Neuronal stem cell (in vitro differentiated cells): ENCODE data around the gene RFC2.

ENCODE experiments used
- DNase-seq: peaks from one replicate; pipeline ENCODE4 v3.0.0-alpha.2; 2013; ENCODE audit warnings: low spot score
- H2AFZ ChIP-seq: one replicate; pipeline ENCODE4 v1.6.1; 2013; ENCODE audit warnings: mild to moderate bottlenecking, low read length, inconsistent platforms
- H2AK5ac ChIP-seq: 2 replicates; pipeline ENCODE4 v1.6.1; 2013; ENCODE audit warnings: low read depth, mild to moderate bottlenecking, inconsistent platforms, low read length, moderate library complexity, mixed read lengths
- H2BK120ac ChIP-seq: 2 replicates; pipeline ENCODE4 v1.6.1; 2013; ENCODE audit warnings: low read depth, mild to moderate bottlenecking, inconsistent platforms, low read length, moderate library complexity, mixed read lengths
- H2BK12ac ChIP-seq: one replicate; pipeline ENCODE4 v1.6.1; 2013; ENCODE audit warnings: low read length, inconsistent platforms
- H2BK15ac ChIP-seq: 2 replicates; pipeline ENCODE4 v1.6.1; 2013; ENCODE audit warnings: mild to moderate bottlenecking, low read length, inconsistent platforms, mixed read lengths
- H2BK5ac ChIP-seq: one replicate; pipeline ENCODE4 v1.6.1; 2013; ENCODE audit warnings: inconsistent platforms, mild to moderate bottlenecking, low read length, moderate library complexity
- H3K14ac ChIP-seq: one replicate; pipeline ENCODE4 v1.6.1; 2013; ENCODE audit warnings: low read length, inconsistent platforms
- H3K18ac ChIP-seq: 2 replicates; pipeline ENCODE4 v1.6.1; 2013; ENCODE audit warnings: low read length, inconsistent platforms
- H3K23ac ChIP-seq: 2 replicates; pipeline ENCODE4 v1.6.1; 2013; ENCODE audit warnings: low read depth, mild to moderate bottlenecking, mixed read lengths, low read length, inconsistent platforms; ENCODE audit not compliant: poor library complexity
- H3K27ac ChIP-seq: replicated peaks from 3 replicates; pipeline ENCODE4 v1.5.1; 2013; ENCODE audit warnings: low read length, inconsistent platforms
- H3K27me3 ChIP-seq, 3 experiments: 2 replicates each; pipeline ENCODE4 v1.6.1; 2013; ENCODE audit warnings: low read length in 3 of 3, mild to moderate bottlenecking in 2 of 3, inconsistent platforms in 1 of 3, low read depth in 1 of 3, mixed read lengths in 1 of 3, moderate library complexity in 1 of 3; ENCODE audit not compliant: control insufficient read depth in 3 of 3, insufficient read depth in 3 of 3
- H3K36me3 ChIP-seq, 2 donors: replicated peaks in 1 of 2; 2 replicates each; pipeline ENCODE4 v1.6.1; 2013; ENCODE audit warnings: low read length in 2 of 2; ENCODE audit not compliant: control insufficient read depth in 2 of 2, insufficient read depth in 2 of 2
- H3K4ac ChIP-seq: 2 replicates; pipeline ENCODE4 v1.6.1; 2013; ENCODE audit warnings: inconsistent platforms, mild to moderate bottlenecking, low read length, moderate library complexity
- H3K4me1 ChIP-seq, 2 donors: 1 replicate in 1 of 2; 2 replicates in 1 of 2; pipeline ENCODE4 v1.6.1; 2013; ENCODE audit warnings: low read length in 2 of 2, low read depth in 1 of 2; ENCODE audit not compliant: control insufficient read depth in 2 of 2, insufficient read depth in 1 of 2
- H3K4me2 ChIP-seq: one replicate; pipeline ENCODE4 v1.6.1; 2013; ENCODE audit warnings: mild to moderate bottlenecking, low read length, inconsistent platforms; ENCODE audit not compliant: insufficient read depth, poor library complexity, severe bottlenecking
- H3K4me3 ChIP-seq, 2 donors: 2 replicates each; pipeline ENCODE4 v1.5.1; 2013; ENCODE audit warnings: low read length in 2 of 2, mild to moderate bottlenecking in 2 of 2, inconsistent platforms in 1 of 2, moderate library complexity in 1 of 2
- H3K79me1 ChIP-seq: one replicate; pipeline ENCODE4 v1.6.1; 2013; ENCODE audit warnings: low read depth, mild to moderate bottlenecking, inconsistent platforms, low read length, moderate library complexity
- H3K9ac ChIP-seq: one replicate; pipeline ENCODE4 v1.6.1; 2013; ENCODE audit warnings: mild to moderate bottlenecking, low read depth, low read length, inconsistent platforms; ENCODE audit not compliant: poor library complexity
- H3K9me3 ChIP-seq, 2 donors: replicated peaks in 1 of 2; 2 replicates each; pipeline versions ENCODE3 to v1.6.1; 2013; ENCODE audit warnings: low read length in 2 of 2, mild to moderate bottlenecking in 2 of 2, inconsistent platforms in 1 of 2, low read depth in 1 of 2, mixed read lengths in 1 of 2, moderate library complexity in 1 of 2; ENCODE audit not compliant: control insufficient read depth in 2 of 2, insufficient read depth in 1 of 2
- H4K8ac ChIP-seq: one replicate; pipeline ENCODE4 v1.6.1; 2013; ENCODE audit warnings: low read depth, mild to moderate bottlenecking, inconsistent platforms, low read length, moderate library complexity
- H4K91ac ChIP-seq: one replicate; pipeline ENCODE4 v1.6.1; 2013; ENCODE audit warnings: low read length, low read depth, mild to moderate bottlenecking, inconsistent platforms; ENCODE audit not compliant: poor library complexity
- WGBS, 2 donors: extraction: QIAGEN DNeasy Blood & Tissue Kit; methylation state at CpG; one replicate each; pipeline ENCODE4 v1.1.7; 2013; ENCODE audit warnings: missing lambda C conversion rate in 2 of 2, mixed read lengths in 1 of 2; ENCODE audit not compliant: insufficient read length in 2 of 2, insufficient replicate concordance in 1 of 2; ENCODE audit errors: extremely low coverage in 2 of 2; 5-methylcytosine and 5-hydroxymethylcytosine counted together

RFC2 gene

GRCh38 chr7:74246497-74246896 lies 7.7 kb downstream of the RFC2 start:
- DNase-seq, result no peak
- no peak overlapping the region for H3K4me3 ChIP-seq
- no peak overlapping the region for H3K23ac ChIP-seq
- H3K18ac ChIP-seq, result no peak overlapping the region
- no peak overlapping the region for H3K27ac ChIP-seq
- no peaks in the 10 kb centered on the region for H3K9me3 ChIP-seq
- H3K36me3 ChIP-seq, result peaks cover 39 to 93% of the 10 kb centered on the region in 2 donors
- H3K27me3 ChIP-seq, result no peaks in the 10 kb centered on the region
- no peak overlapping the region for H3K14ac ChIP-seq
- no peak overlapping the region for H4K91ac ChIP-seq
- no peak overlapping the region for H2BK120ac ChIP-seq
- H2BK5ac ChIP-seq, result no peak overlapping the region
- no peaks in the 10 kb centered on the region for H3K4me1 ChIP-seq
- H3K9ac ChIP-seq, result no peak overlapping the region
- no peak overlapping the region for H2AFZ ChIP-seq
- no peak overlapping the region for H2BK12ac ChIP-seq
- no peak overlapping the region for H4K8ac ChIP-seq
- no peak overlapping the region for H3K4me2 ChIP-seq
- no peak overlapping the region for H3K4ac ChIP-seq
- no peaks in the 10 kb centered on the region for H3K79me1 ChIP-seq
- H2BK15ac ChIP-seq, result no peak overlapping the region
- H2AK5ac ChIP-seq, result no peak overlapping the region
- WGBS, 2 donors, result no CpG with 5 or more reads among the region's 4 CpGs

GRCh38 chr7:74242122-74242443 lies 12.1 kb downstream of the RFC2 start:
- no peak for DNase-seq
- H3K9ac ChIP-seq, result no peak overlapping the region
- no peak overlapping the region for H3K4me3 ChIP-seq
- no peak overlapping the region for H3K4ac ChIP-seq
- H3K27me3 ChIP-seq, result no peaks in the 10 kb centered on the region
- H4K91ac ChIP-seq, result no peak overlapping the region
- H3K9me3 ChIP-seq, result peaks cover 0 to 2% of the 10 kb centered on the region in 2 donors
- H3K36me3 ChIP-seq, result peaks cover 46 to 93% of the 10 kb centered on the region in 2 donors
- H2AFZ ChIP-seq, result no peak overlapping the region
- H3K27ac ChIP-seq, result no peak overlapping the region
- H3K79me1 ChIP-seq, result no peaks in the 10 kb centered on the region
- no peak overlapping the region for H3K4me2 ChIP-seq
- H3K23ac ChIP-seq, result no peak overlapping the region
- H2BK120ac ChIP-seq, result no peak overlapping the region
- H3K14ac ChIP-seq, result no peak overlapping the region
- H2AK5ac ChIP-seq, result no peak overlapping the region
- H2BK15ac ChIP-seq, result no peak overlapping the region
- H3K4me1 ChIP-seq, result no peaks in the 10 kb centered on the region
- no CpG with 5 or more reads among the region's 6 CpGs for WGBS, 2 donors
- H3K18ac ChIP-seq, result no peak overlapping the region
- H4K8ac ChIP-seq, result no peak overlapping the region
- H2BK5ac ChIP-seq, result no peak overlapping the region
- H2BK12ac ChIP-seq, result no peak overlapping the region

DNA sequence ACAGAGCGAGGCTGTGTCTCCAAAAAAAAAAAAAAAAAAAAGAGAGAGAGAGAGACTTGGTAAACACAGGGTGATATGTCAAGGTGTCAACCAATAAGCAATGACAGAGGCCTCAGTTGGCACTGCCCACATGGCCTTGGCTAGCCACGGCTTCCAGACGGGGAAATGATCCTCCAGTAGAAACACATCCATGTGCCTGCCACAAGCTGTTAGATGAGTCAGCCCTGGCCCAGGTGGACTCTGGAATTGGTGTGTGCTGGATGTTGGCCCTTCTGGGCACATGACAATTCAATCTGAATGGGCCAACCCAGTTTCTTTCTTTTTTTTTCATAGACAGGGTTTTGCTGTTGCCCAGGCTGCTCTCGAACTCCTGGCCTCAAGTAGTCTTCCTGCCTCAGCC lies 13.7 kb downstream of the RFC2 start:
- H3K9me3 ChIP-seq, result peaks cover 0 to 2% of the 10 kb centered on the region in 2 donors
- H3K79me1 ChIP-seq, result no peaks in the 10 kb centered on the region
- no peak overlapping the region for H4K91ac ChIP-seq
- no peak for DNase-seq
- H3K4me1 ChIP-seq, result no peaks in the 10 kb centered on the region
- peaks cover 55 to 98% of the 10 kb centered on the region in 2 donors for H3K36me3 ChIP-seq
- no CpG with 5 or more reads among the region's 4 CpGs for WGBS, 2 donors
- no peak overlapping the region for H3K18ac ChIP-seq
- H3K14ac ChIP-seq, result no peak overlapping the region
- H2BK120ac ChIP-seq, result no peak overlapping the region
- no peak overlapping the region for H3K4ac ChIP-seq
- H2AFZ ChIP-seq, result no peak overlapping the region
- H3K4me3 ChIP-seq, result no peak overlapping the region
- H3K27ac ChIP-seq, result no peak overlapping the region
- H2AK5ac ChIP-seq, result no peak overlapping the region
- H2BK15ac ChIP-seq, result no peak overlapping the region
- no peak overlapping the region for H3K4me2 ChIP-seq
- H3K27me3 ChIP-seq, result no peaks in the 10 kb centered on the region
- H2BK12ac ChIP-seq, result no peak overlapping the region
- no peak overlapping the region for H2BK5ac ChIP-seq
- no peak overlapping the region for H3K9ac ChIP-seq
- no peak overlapping the region for H4K8ac ChIP-seq
- H3K23ac ChIP-seq, result no peak overlapping the region

- Histone ChIP-seq H4K8ac (no peak overlapping the region), H3K4me2 (no peak overlapping the region), H3K9me3 (peaks cover 0 to 2% of the 10 kb centered on the region in 2 donors), H3K14ac (no peak overlapping the region), H2BK12ac (no peak overlapping the region), H2BK120ac (no peak overlapping the region), H3K36me3 (peaks cover 62 to 98% of the 10 kb centered on the region in 2 donors), H3K4me1 (no peaks in the 10 kb centered on the region), H3K27ac (no peak overlapping the region), H2AFZ (no peak overlapping the region), H2AK5ac (no peak overlapping the region), H3K18ac (no peak overlapping the region), H4K91ac (no peak overlapping the region), H3K27me3 (no peaks in the 10 kb centered on the region), H2BK5ac (no peak overlapping the region), H2BK15ac (no peak overlapping the region), H3K23ac (no peak overlapping the region), H3K9ac (no peak overlapping the region), H3K79me1 (no peaks in the 10 kb centered on the region), H3K4me3 (peak overlapping the region in 1 of 2 donors; percentile 29), H3K4ac (no peak overlapping the region)
- DNase-seq, result no peak
- no CpG with 5 or more reads among the region's 3 CpGs for WGBS, 2 donors
Measured at GRCh38 chr7:74236284-74236683, 17.9 kb downstream of the RFC2 start.
